HCT116 (cell line): ENCODE measurements around the gene TRRAP. TPM values are rescaled to one million over a fixed set of nuclear protein-coding genes. Genes with fewer than 3 reads are reported as not detected.

ENCODE experiments used
- ATAC-seq: fragments of 200-7000 bp; cut with Tn5 transposase; 2 replicates; pipeline ENCODE4 v1.9.1; 2020; ENCODE audit warnings: mild to moderate bottlenecking, moderate library complexity
- BruUV-seq: library from RNA; stranded (reverse); fragments of 400-500 nt; replicated peaks from 2 replicates; lab custom pipeline; 2021; lab: Mats Ljungman, UMichigan
- CTCF ChIA-PET: fragments of 300-600 bp; sonication (Branson Sonifier 250); formaldehyde crosslinking; loops from one replicate; lab custom pipeline; 2021; ENCODE audit warnings: antibody characterized with exemption; lab: Charles Lee
- POLR2A ChIA-PET: fragments of 300-600, 350-600 bp; sonication (Branson Sonifier 250); formaldehyde crosslinking; loops from one replicate; lab custom pipeline; 2021; ENCODE audit warnings: antibody characterized with exemption; lab: Charles Lee
- RAD21 ChIA-PET, 2 experiments: fragments of 300-600 bp; sonication (Branson Sonifier 250); formaldehyde crosslinking; loops; one replicate each; lab custom pipeline; 2023; ENCODE audit warnings: low total read pairs in 2 of 2; ENCODE audit not compliant: uncharacterized antibody in 2 of 2, unreplicated experiment in 2 of 2, low non-redundant PET in 1 of 2; lab: Charles Lee
- DNase-seq: peaks from one replicate; pipeline ENCODE4 v3.0.0-alpha.2; 2010; ENCODE audit warnings: low read depth, low spot score
- H2AFZ ChIP-seq: fragments of 200-600 bp; shearing (Covaris generic), sonication (generic); 2 replicates; pipeline ENCODE4 v1.6.1; 2017; ENCODE audit warnings: low read depth, mixed run types, mixed read lengths, antibody characterized with exemption, low read length; ENCODE audit not compliant: poor library complexity, severe bottlenecking
- H3K27ac ChIP-seq: 2 replicates; pipeline ENCODE4 v1.5.1; 2012; ENCODE audit warnings: low read depth, low read length
- H3K27me3 ChIP-seq: fragments of 200-600 bp; sonication (generic); 2 replicates; pipeline ENCODE4 v1.6.1; 2016; ENCODE audit warnings: mixed run types, low read length, mixed read lengths; ENCODE audit not compliant: insufficient read depth
- H3K36me3 ChIP-seq, 2 experiments: fragments of 200-500 bp in 1 of 2; fragments of 200-600 bp in 1 of 2; sonication (Bioruptor generic) in 1 of 2; sonication (generic) in 1 of 2; 2 replicates each; pipeline versions ENCODE4 v1.5.1 to v1.6.1; 2014 to 2016; ENCODE audit warnings: low read length in 2 of 2, inconsistent platforms in 1 of 2, mixed read lengths in 1 of 2, mixed run types in 1 of 2; ENCODE audit not compliant: insufficient read depth in 2 of 2, control insufficient read depth in 1 of 2
- H3K4me1 ChIP-seq, 2 experiments: fragments of 200-600 bp in 1 of 2; sonication (generic) in 1 of 2; 2 replicates each; pipeline versions ENCODE4 v1.5.1 to v1.6.1; 2012 to 2017; ENCODE audit warnings: low read length in 2 of 2, inconsistent platforms in 1 of 2, mild to moderate bottlenecking in 1 of 2, mixed read lengths in 1 of 2, mixed run types in 1 of 2, moderate library complexity in 1 of 2; ENCODE audit not compliant: insufficient read depth in 2 of 2, control insufficient read depth in 1 of 2
- H3K4me2 ChIP-seq: fragments of 200-600 bp; sonication (generic); 2 replicates; pipeline ENCODE4 v1.6.1; 2017; ENCODE audit warnings: mixed run types, low read length, mixed read lengths
- H3K4me3 ChIP-seq, 2 experiments: fragments of 200-600 bp in 1 of 2; sonication (generic) in 1 of 2; replicated peaks in 1 of 2; 2 replicates each; pipeline ENCODE4 v1.5.1; 2011 to 2016; ENCODE audit warnings: low read length in 2 of 2, control low read depth in 1 of 2, low read depth in 1 of 2, mild to moderate bottlenecking in 1 of 2, mixed read lengths in 1 of 2, mixed run types in 1 of 2
- H3K79me2 ChIP-seq: fragments of 200-600 bp; sonication (generic); 2 replicates; pipeline ENCODE4 v1.6.1; 2017; ENCODE audit warnings: mild to moderate bottlenecking, mixed run types, low read length, moderate library complexity, mixed read lengths; ENCODE audit not compliant: insufficient read depth
- H3K9ac ChIP-seq: fragments of 200-600 bp; sonication (generic); 2 replicates; pipeline ENCODE4 v1.6.1; 2016; ENCODE audit warnings: low read length, mixed read lengths
- H3K9me2 ChIP-seq: fragments of 200-600 bp; sonication (generic), shearing (Covaris generic); 2 replicates; pipeline ENCODE4 v1.6.1; 2017; ENCODE audit warnings: mixed run types, mild to moderate bottlenecking, moderate library complexity; ENCODE audit not compliant: insufficient read depth
- H3K9me3 ChIP-seq, 2 experiments: fragments of 200-500 bp in 1 of 2; fragments of 200-600 bp in 1 of 2; sonication (Bioruptor generic) in 1 of 2; sonication (generic) in 1 of 2; 2 replicates each; pipeline ENCODE4 v1.6.1; 2014 to 2017; ENCODE audit warnings: low read length in 2 of 2, mixed read lengths in 2 of 2, inconsistent platforms in 1 of 2, low read depth in 1 of 2, mild to moderate bottlenecking in 1 of 2, mixed run types in 1 of 2, moderate library complexity in 1 of 2; ENCODE audit not compliant: control insufficient read depth in 1 of 2, insufficient read depth in 1 of 2
- H4K20me1 ChIP-seq: fragments of 200-600 bp; sonication (generic), shearing (Covaris generic); 2 replicates; pipeline ENCODE4 v1.6.1; 2017; ENCODE audit warnings: mixed run types, mild to moderate bottlenecking, moderate library complexity; ENCODE audit not compliant: insufficient read depth
- CBX3 ChIP-seq: IDR thresholded peaks from 2 replicates; pipeline ENCODE4 v1.6.1; 2012; ENCODE audit warnings: low read depth
- EGR1 ChIP-seq: IDR thresholded peaks from 2 replicates; pipeline ENCODE4 v1.6.1; 2012; ENCODE audit warnings: low read depth
- EZH2 ChIP-seq: fragments of 200-600 bp; sonication (generic); IDR thresholded peaks from 2 replicates; pipeline ENCODE4 v1.6.1; 2017; ENCODE audit warnings: antibody characterized with exemption, mixed run types
- EZH2phosphoT487 ChIP-seq: fragments of 200-600 bp; IDR thresholded peaks from 2 replicates; pipeline ENCODE4 v1.6.1; 2018; ENCODE audit warnings: antibody characterized with exemption, borderline replicate concordance
- JUND ChIP-seq: IDR thresholded peaks from 2 replicates; pipeline ENCODE4 v1.6.1; 2012
- RAD21 ChIP-seq: IDR thresholded peaks from 2 replicates; pipeline ENCODE4 v1.6.1; 2012; ENCODE audit warnings: low read depth, mild to moderate bottlenecking
- YY1 ChIP-seq: IDR thresholded peaks from 2 replicates; pipeline ENCODE4 v1.6.1; 2011; ENCODE audit warnings: low read length, low read depth, moderate library complexity, mild to moderate bottlenecking; ENCODE audit not compliant: insufficient replicate concordance; ENCODE audit errors: extremely low read depth
- ZFX ChIP-seq: fragments of 450-650 bp; IDR thresholded peaks from 2 replicates; pipeline ENCODE4 v1.6.1; 2017
- ZNF274 ChIP-seq: fragments of 200-500 bp; sonication (Bioruptor generic); IDR thresholded peaks from 2 replicates; pipeline ENCODE4 v1.6.1; 2014; ENCODE audit warnings: mild to moderate bottlenecking, low read depth, low read length, inconsistent platforms
- intact Hi-C: fragments of 100-400 bp; cut with micrococcal nuclease; formaldehyde crosslinking; loops from 2 replicates; pipeline ENCODE4 v1.10.0; 2022
- total RNA-seq: library from RNA; stranded (reverse); gene quantifications from one replicate; pipeline ENCODE4 v1.2.1, GENCODE V29; 2021; ENCODE audit not compliant: unreplicated experiment
- TF ChIP-seq, protein P1 (sequence below), 3 experiments: fragments of 200-600 bp in 1 of 3; sonication (generic) in 1 of 3; IDR thresholded peaks in 2 of 3; conservative IDR thresholded peaks in 1 of 3; 2 replicates each; pipeline ENCODE4 v1.5.1; 2012 to 2017; ENCODE audit warnings: low read depth in 2 of 3, low read length in 2 of 3, antibody characterized with exemption in 1 of 3, borderline replicate concordance in 1 of 3, control low read depth in 1 of 3, mild to moderate bottlenecking in 1 of 3, mixed read lengths in 1 of 3, mixed run types in 1 of 3, moderate library complexity in 1 of 3; ENCODE audit not compliant: insufficient read depth in 1 of 3

Gene TRRAP
- total RNA-seq, 1 experiment from 2014 or later: 44.5 TPM

DNA sequence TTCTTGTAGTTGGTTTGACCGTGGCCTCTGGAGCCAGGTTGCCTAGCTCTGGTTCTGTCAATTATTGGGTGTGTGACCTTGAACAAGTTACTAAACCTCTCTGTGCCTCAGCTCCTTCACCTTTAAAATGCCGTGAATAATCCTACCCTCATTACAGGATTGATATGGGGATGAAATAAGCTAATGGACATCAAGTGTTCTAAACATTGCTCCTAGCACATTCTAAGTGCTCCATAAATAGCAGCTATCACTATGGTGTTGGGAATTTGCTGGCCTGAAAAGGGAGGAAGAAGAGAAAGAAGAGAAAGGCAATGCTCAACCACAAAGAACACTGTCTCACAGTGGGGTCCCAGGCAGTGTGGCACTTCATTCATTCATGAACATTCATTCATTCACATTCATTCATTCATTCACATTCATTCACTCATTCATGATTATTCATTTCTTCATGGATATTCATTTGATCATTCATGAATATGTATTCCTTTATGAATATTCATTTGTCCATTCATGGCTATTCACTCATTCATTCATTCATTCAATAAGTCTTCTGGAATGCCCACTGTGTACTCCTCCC lies 47.3 kb upstream of the TRRAP start (continued):
- no peak for TF ChIP-seq ZFX
- TF ChIP-seq CBX3: no peak
- TF ChIP-seq EZH2phosphoT487: no peak
- no peak for TF ChIP-seq ZNF274
- no peak for TF ChIP-seq EZH2
- no peak for TF ChIP-seq EGR1
- TF ChIP-seq JUND: no peak

DNA sequence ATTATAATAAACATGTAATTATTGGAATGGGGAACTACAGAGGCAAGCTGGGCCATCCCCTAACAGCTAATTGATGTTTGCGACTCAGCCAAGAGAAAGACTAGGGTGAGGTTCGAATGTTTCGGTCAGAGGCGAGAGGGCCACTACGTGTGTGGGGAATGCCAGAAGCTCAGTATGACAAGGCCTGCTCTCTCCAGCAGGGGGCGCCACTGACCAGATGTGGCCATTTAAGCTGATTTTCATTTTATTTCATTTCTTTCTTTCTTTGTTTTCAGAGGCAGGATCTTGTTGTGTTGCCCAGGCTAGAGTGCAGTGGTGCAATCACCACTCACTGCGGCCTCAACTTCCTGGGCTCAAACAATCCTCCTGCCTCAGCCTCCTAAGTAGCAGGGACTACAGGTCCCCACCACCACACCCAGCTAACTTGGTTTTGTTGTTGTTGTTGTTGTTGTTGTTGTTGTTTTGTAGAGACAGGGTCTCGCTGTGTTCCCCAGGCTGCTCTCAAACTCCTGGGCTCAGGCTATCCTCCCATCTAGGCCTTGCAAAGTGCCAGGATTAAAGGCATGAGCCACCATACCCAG lies 46.6 kb upstream of the TRRAP start:
- RAD21 ChIA-PET: no interaction called here
- H3K9me3 ChIP-seq: no peaks in the 10 kb centered on the region
- CTCF ChIA-PET: interaction anchor here (0.6 to 2.0 kb wide), 19 partner anchors 9 to 413 kb away, joined by 3 to 45 read pairs (median 4); no protein-coding TSS in a partner anchor
- H3K4me3 ChIP-seq: no peak overlapping the region
- H3K9ac ChIP-seq: no peak overlapping the region
- H3K27me3 ChIP-seq: no peaks in the 10 kb centered on the region
- DNase-seq (no peak), ATAC-seq (peak; percentile 73)
- no TSS peak for BruUV-seq
- no peaks in the 10 kb centered on the region for H3K9me2 ChIP-seq
- no peak overlapping the region for H3K4me2 ChIP-seq
- H2AFZ ChIP-seq: no peak overlapping the region
- no peaks in the 10 kb centered on the region for H3K36me3 ChIP-seq
- no peak overlapping the region for H3K27ac ChIP-seq
- H3K4me1 ChIP-seq: no peaks in the 10 kb centered on the region; a peak in 1 of 4 replicates
- no peaks in the 10 kb centered on the region for H4K20me1 ChIP-seq
- no peak for TF ChIP-seq YY1
- TF ChIP-seq, protein P1, sequence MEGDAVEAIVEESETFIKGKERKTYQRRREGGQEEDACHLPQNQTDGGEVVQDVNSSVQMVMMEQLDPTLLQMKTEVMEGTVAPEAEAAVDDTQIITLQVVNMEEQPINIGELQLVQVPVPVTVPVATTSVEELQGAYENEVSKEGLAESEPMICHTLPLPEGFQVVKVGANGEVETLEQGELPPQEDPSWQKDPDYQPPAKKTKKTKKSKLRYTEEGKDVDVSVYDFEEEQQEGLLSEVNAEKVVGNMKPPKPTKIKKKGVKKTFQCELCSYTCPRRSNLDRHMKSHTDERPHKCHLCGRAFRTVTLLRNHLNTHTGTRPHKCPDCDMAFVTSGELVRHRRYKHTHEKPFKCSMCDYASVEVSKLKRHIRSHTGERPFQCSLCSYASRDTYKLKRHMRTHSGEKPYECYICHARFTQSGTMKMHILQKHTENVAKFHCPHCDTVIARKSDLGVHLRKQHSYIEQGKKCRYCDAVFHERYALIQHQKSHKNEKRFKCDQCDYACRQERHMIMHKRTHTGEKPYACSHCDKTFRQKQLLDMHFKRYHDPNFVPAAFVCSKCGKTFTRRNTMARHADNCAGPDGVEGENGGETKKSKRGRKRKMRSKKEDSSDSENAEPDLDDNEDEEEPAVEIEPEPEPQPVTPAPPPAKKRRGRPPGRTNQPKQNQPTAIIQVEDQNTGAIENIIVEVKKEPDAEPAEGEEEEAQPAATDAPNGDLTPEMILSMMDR (IDR thresholded peaks at IDR 0.05 in 2 of 3, conservative IDR thresholded peaks at IDR 0.05 in 1 of 3; ENCODE audit: borderline replicate concordance in 1 of 3, insufficient read depth in 1 of 3, low read depth in 2 of 3, low read length in 2 of 3): peak; percentile 14 to 87 (median 85); a peak in 4 of 6 replicates
- peak; percentile 46 for TF ChIP-seq RAD21
- POLR2A ChIA-PET: interaction anchor here (1.2 kb wide), 1 partner anchor 9 kb away, joined by 4 read pairs; no protein-coding TSS in a partner anchor
- intact Hi-C loops: loop anchor here (10.0 kb wide), 1 partner anchor 277 kb away; no protein-coding TSS in a partner anchor
- no peaks in the 10 kb centered on the region for H3K79me2 ChIP-seq
